AG04449 (cell line): ENCODE measurements around the gene PIK3C3.

Experiments used
- CTCF ChIA-PET: fragments of 350-600 bp; formaldehyde crosslinking; extraction: SDS; loops from one replicate; lab custom pipeline; 2021; ENCODE audit warnings: antibody characterized with exemption; lab: Yijun Ruan, JAX
- POLR2A ChIA-PET: fragments of 400-600, 350-600 bp; formaldehyde crosslinking; extraction: SDS; loops from one replicate; lab custom pipeline; 2020; ENCODE audit warnings: antibody characterized with exemption, inconsistent platforms; lab: Yijun Ruan, JAX
- DNase-seq: peaks from one replicate; pipeline ENCODE4 v3.0.0-alpha.2; 2010; ENCODE audit warnings: low read depth, low spot score
- H3K4me3 ChIP-seq: 2 replicates; pipeline ENCODE4 v1.5.1; 2011; ENCODE audit warnings: low read depth, mild to moderate bottlenecking, control low read depth, low read length
- TF ChIP-seq, protein P1 (sequence below): IDR thresholded peaks from one replicate; pipeline ENCODE4 v1.5.1; 2011; ENCODE audit warnings: mild to moderate bottlenecking, moderate library complexity, low read length, control low read depth, inconsistent platforms; ENCODE audit not compliant: insufficient read depth; ENCODE audit errors: missing control alignments

Gene PIK3C3

DNA sequence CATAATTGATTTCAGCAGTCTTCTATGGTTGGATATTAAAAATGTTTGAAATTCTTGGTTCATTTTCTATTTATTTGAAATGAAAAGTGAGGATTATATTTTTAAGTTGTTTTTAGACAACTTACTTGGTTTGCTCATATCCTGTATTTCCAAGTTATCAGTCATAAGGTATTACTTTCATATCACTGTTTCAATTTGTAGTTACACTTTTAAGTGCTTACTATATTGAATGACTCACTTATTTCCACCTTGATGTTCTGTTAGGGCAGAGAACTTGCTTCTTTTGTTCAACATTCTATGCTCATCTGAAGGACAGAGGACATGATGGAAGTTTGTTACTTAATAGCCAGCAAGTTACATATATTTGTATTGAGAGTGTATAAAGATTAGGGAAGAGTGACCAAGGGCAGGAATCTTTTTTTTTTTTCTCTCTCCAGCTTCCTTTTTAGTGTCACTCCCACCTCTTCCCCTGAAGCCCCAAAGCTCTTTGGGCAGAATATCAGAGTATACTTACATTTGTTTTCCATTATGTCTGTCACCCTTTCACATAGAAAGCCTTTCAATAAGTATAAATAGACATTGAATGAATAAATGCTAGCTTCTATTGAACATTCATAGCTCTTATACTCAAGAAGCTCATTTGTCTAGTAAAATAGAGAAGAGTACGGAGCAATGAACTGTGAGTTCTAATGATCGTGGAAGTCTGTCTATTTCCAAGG is 28.1 kb downstream of the PIK3C3 start:
- DNase-seq, result no peak
- TF ChIP-seq, protein P1, sequence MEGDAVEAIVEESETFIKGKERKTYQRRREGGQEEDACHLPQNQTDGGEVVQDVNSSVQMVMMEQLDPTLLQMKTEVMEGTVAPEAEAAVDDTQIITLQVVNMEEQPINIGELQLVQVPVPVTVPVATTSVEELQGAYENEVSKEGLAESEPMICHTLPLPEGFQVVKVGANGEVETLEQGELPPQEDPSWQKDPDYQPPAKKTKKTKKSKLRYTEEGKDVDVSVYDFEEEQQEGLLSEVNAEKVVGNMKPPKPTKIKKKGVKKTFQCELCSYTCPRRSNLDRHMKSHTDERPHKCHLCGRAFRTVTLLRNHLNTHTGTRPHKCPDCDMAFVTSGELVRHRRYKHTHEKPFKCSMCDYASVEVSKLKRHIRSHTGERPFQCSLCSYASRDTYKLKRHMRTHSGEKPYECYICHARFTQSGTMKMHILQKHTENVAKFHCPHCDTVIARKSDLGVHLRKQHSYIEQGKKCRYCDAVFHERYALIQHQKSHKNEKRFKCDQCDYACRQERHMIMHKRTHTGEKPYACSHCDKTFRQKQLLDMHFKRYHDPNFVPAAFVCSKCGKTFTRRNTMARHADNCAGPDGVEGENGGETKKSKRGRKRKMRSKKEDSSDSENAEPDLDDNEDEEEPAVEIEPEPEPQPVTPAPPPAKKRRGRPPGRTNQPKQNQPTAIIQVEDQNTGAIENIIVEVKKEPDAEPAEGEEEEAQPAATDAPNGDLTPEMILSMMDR, result no peak
- ChIA-PET POLR2A (no interaction called here), CTCF (interaction anchor here (1.4 to 2.1 kb wide), 2 partner anchors 11 to 45 kb away, joined by 3 to 6 read pairs; no protein-coding TSS in a partner anchor)
- no peak overlapping the region for H3K4me3 ChIP-seq

DNA sequence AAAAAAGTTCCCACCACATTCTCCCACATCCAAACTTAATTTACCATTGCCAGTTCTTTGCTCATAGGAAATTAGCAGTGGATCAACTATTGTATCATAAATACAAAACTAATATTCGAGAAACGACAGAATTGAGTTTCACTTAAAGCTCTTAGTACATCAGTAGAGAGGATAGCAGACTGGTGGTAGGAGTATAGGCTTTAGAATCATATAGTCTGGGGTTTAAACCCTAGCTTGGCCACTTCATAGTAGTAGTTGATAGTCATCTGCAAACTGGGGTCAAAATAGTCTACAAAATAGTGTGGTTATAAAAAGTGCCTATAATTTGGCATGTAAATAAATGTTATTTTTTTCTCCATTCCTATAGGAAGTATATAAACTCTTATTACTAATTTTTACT is 30.9 kb downstream of the PIK3C3 start:
- TF ChIP-seq, protein P1, result no peak
- POLR2A ChIA-PET, result no interaction called here
- CTCF ChIA-PET, result interaction anchor here (1.8 to 3.4 kb wide), 2 partner anchors 12 to 42 kb away, joined by 6 to 16 read pairs; no protein-coding TSS in a partner anchor
- DNase-seq, result no peak
- H3K4me3 ChIP-seq, result no peak overlapping the region

DNA sequence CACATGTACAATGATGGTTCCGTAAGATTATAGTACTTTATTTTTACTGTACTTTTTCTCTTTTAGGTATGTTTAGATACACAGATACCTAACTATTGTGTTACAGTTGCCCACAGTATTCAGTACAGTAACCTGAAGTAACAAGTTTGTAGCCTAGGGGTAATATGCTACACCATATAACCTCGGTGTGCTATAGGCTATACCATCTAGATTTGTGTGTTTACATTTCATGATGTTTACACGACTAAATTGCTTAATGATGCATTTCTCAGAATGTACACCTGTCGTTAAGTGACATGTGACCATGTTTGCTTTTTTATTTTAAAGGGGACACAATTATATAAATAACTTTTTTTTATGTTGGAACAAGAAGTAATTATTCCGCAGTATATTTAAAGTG is 34.5 kb downstream of the PIK3C3 start:
- ChIA-PET CTCF (no interaction called here), POLR2A (no interaction called here)
- no peak overlapping the region for H3K4me3 ChIP-seq
- TF ChIP-seq, protein P1, result no peak
- no peak for DNase-seq

DNA sequence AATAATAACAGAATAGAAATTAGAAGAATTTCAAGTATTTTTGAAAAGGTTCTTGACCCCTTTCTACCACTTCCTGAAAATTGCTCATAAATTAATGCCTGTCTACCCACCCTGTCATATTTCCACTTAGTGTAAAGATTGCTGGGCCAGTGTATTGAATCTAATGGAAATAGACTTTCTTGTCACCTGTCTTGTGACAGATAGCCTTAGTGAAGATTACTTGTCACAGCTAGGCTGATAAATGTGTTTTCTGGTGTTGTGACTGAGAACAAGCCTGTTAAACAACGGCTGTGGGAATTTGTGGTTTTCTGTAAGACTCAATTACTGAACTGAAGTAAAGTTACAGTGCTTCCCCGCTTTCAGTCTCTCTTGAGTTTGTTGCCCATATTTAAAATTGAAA is 37.0 kb downstream of the PIK3C3 start:
- TF ChIP-seq, protein P1, result no peak
- CTCF ChIA-PET, result no interaction called here
- POLR2A ChIA-PET, result no interaction called here
- DNase-seq, result no peak
- no peak overlapping the region for H3K4me3 ChIP-seq

DNA sequence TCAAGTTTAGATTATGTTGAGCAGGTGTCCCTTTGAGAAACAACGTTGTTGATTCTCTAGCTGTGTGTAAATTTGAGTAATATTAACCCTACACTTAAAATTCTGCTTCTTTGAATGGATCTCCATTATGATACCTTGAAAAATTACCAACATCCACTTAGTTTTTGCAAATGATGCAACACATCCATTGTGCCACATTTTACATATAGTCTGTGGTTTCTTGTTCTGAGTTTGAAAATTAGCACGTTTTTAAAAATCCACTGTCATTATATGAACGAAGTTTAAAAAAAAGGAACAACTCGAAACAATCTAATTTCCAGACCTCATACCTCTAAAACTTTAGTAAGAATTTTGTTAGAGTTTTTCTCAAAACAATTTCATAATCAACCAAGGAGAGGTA is 37.7 kb downstream of the PIK3C3 start:
- H3K4me3 ChIP-seq, result no peak overlapping the region
- TF ChIP-seq, protein P1, result no peak
- DNase-seq, result no peak
- ChIA-PET CTCF (no interaction called here), POLR2A (no interaction called here)

DNA sequence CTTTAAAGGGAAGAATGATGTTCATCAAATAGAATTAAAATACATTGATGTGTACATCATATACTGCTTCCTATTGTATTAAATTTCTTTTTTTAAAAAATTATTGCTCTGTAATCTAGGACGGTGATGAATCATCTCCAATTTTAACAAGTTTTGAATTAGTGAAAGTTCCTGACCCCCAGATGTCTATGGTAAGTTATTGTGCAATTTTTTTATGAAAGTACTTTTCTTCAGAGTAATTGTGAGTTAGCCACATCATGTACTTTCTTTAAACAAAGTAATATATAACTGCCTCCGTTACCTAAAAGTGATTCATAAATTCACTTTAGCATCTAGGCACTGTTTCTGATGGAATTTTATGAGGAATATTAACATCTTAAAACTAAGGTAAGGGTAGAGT is 38.1 kb downstream of the PIK3C3 start:
- no peak for DNase-seq
- POLR2A ChIA-PET, result no interaction called here
- CTCF ChIA-PET, result no interaction called here
- TF ChIP-seq, protein P1, result no peak
- H3K4me3 ChIP-seq, result no peak overlapping the region
